Measurements from ENCODE around the gene PTPRF.

Gene PTPRF

GRCh38 chr1:43554444-43554992 lies 23.8 kb downstream of the PTPRF start:
- DNase-seq, result no peak

DNA sequence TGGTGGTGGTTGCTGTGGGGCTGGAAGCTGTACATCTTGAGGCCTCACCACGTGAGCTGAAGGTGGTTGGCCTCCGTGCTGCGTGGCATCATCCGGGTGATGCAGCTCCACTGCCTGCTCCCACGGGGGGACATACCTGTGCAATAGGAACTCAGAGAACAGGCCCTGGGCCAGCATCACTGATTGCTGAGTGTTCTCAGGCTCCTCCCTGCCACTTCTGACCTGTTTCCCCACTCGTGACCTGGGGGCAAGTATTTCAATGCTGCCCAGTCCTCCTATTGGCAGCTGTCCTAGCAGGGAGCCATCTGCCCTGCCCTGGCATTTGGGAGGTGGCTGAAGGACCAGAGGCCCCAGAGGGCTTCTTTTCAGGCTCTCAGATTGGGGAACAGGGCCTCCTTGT lies 26.1 kb downstream of the PTPRF start:
- no peak for DNase-seq

GRCh38 chr1:43557744-43558245 lies 27.1 kb downstream of the PTPRF start:
- DNase-seq, result no peak

GRCh38 chr1:43558346-43558841 lies 27.7 kb downstream of the PTPRF start:
- DNase-seq, result no peak

- DNase-seq, result no peak
Observed at GRCh38 chr1:43559714-43560113, 29.0 kb downstream of the PTPRF start.

- no peak for DNase-seq
Observed at GRCh38 chr1:43560286-43560685, 29.6 kb downstream of the PTPRF start.

GRCh38 chr1:43563876-43564539 lies 33.3 kb downstream of the PTPRF start:
- no peak for DNase-seq

GRCh38 chr1:43564551-43565348 lies 34.1 kb downstream of the PTPRF start:
- DNase-seq, result no peak

DNA sequence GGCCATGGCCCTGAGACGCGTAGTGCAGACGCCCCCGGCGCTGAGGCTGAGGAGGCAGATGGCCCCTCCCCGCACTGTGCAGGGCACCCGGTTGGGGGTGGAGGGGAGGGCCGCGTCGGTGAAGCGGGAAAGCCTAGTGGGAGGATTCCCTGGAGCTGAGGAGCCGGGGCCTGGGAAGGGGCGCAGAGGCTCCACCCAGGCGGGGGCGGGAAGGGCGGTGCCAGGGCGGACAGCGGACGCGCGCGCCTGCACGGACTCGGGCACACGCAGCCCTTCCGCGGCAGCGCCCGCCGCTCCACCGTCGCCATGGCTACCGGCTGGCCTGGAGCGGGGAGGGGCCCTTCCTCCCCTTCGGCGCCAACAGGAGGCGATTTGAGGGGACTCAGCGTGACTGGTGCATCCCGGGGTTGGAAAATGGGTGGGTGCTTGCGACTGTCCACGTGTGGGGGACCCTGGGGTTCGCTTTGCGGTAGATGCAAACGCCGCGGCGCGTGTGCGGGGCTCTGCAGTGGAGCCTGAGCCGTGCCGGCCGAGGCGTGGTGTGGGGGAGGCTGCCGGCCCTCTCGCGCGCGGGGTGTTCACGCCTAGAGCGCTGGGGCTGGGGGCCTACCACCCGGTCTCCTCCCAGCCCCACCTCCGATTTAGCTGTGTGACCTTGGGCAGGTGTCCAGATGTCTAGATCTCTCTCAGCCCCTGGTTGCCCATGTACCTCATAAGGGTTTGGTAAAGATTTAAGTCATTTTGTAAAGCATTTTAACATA lies 35.1 kb downstream of the PTPRF start:
- DNase-seq, result no peak

GRCh38 chr1:43566382-43567044 lies 35.8 kb downstream of the PTPRF start:
- no peak for DNase-seq

GRCh38 chr1:43569175-43569574 lies 38.5 kb downstream of the PTPRF start:
- DNase-seq, result no peak

DNA sequence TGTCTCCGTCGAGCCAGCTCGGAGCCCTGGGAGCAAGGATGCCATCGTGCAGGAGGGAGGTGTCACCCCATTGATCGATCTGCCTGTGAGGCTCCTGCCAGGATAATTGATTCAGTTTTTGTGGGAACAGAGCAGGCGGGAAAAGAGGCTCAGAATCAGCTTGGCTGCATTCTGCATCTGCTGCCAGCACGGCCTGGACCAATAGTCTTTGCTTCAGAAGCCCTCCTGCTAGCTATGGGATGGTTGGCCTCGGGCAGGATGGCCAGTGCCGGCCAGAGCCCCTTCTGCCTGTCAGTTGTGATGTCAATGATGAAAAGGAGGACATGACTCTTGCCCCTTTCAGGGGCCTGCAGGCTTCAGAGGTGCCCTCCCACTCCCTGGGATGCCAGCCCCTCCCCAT lies 39.6 kb downstream of the PTPRF start:
- no peak for DNase-seq

- DNase-seq, result no peak
Observed at GRCh38 chr1:43570715-43571114, 40.0 kb downstream of the PTPRF start.

DNA sequence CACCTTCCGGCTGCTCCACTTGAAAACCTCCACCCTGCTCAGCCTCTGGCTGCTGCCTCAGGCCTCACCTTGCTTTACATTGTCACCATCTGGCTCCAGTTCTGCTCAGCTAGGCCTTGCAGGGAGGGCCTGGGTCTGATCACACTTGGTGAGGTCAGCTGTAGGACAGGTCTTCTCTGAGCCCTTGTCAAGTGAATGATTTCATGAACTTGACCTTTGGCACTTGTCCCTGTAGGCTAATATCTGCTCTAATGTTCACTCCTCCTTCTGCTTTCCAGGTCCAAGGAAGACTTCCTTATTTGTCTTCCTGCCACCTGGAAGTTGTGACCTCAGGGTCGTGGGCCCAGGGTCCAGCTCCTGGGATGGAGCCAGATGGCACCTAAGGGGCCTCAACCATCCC lies 41.4 kb downstream of the PTPRF start:
- DNase-seq, result no peak

GRCh38 chr1:43572538-43572937 lies 41.9 kb downstream of the PTPRF start:
- DNase-seq, result no peak

GRCh38 chr1:43573066-43573800 lies 42.5 kb downstream of the PTPRF start:
- no peak for DNase-seq

DNA sequence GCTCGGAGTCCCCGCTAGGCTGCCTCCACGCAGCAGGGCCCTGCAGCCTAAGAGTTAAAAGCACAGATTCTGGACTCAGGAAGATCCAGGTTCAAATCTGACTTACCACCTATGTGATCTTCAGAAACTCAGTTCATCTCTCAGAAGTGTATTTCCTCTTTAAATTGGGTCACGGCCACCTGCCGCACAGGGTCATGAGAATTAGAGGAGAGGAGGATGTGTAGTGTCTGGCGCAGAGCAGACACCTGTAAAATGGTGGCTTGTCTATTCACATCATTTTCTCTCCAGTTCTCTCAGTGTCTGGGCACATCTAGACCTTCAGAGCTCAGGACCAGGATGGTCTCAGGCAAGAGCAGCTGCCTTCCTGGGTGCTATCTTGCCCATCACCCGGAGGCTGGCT lies 45.8 kb downstream of the PTPRF start:
- DNase-seq, result no peak

DNA sequence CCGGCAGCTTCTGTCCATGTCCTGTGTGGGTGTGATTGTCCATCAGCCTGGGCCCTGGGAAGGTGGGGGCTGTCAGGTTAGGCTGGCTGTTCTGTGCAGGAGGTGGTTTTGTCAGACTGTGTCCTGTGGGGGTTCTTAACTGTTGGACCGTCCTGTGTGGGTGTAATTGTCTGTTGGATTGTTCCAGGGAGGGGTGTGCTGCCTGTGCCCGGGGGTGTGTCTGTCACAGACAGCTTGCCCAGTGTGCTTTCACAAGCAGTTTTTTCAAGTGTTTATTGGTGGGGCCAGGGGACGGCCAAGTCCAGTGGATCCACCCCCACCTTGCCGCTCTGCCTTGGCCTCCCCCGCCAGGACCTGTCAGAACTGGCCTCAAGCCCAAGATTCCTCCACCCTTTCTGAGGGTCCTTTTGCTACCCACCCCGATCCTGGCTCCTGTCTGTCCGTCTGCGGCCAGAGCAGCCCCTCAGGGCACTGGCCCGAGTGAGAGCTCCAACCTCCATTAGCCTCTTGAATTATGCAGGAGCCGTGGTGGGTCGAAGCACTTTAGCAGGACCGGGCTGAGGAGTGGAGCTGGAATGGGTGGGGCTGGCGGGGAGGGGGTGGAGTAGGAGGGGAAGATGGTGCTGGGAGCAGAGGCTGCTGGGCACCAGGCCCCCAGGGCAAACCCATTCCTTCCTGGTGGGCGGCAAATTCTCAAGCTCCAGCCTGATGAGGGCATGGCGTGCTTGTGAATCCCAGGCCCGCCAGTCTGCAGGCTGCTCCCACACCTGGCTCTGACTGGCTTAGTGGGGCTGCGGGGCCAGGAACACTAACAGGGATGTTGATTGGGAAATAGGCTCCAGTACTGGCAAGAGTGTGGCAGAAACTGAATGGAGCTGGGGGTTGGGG lies 47.2 kb downstream of the PTPRF start:
- DNase-seq, result no peak

DNA sequence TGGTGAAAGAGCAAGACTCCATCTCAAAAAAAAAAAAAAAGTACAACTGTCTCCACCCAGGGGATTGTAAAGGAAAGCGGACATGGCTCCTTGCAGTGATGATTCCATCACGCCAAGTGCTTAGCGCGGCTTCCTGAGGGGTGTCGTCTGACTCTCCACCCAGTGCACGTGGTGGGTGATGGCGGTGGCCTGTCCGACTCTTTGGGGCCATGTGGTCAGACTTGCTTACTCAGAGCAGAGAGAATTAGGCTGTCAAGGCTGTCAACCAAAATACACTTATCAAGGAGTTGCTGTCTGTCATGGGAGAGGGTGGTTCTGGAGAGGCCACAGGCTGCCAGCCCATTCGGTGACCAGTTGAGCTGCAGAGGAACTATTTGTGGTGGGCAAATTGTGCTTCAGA lies 49.4 kb downstream of the PTPRF start:
- DNase-seq, result no peak

GRCh38 chr1:43582162-43582566 lies 51.5 kb downstream of the PTPRF start:
- no peak for DNase-seq

- DNase-seq, result no peak
Observed at GRCh38 chr1:43583058-43583457, 52.4 kb downstream of the PTPRF start.

Data from effector CD4-positive, alpha-beta T cell (primary cell).